Activated CD4-positive, alpha-beta T cell treated with anti-CD3 and anti-CD28 coated beads, Interleukin-2, amount 50 U/mL, for 1 hour (primary cell): ENCODE measurements around the gene ZBTB12.

Experiments
- DNase-seq: peaks from one replicate; pipeline ENCODE4 v3.0.0-alpha.2; 2020

The ZBTB12 gene

DNA sequence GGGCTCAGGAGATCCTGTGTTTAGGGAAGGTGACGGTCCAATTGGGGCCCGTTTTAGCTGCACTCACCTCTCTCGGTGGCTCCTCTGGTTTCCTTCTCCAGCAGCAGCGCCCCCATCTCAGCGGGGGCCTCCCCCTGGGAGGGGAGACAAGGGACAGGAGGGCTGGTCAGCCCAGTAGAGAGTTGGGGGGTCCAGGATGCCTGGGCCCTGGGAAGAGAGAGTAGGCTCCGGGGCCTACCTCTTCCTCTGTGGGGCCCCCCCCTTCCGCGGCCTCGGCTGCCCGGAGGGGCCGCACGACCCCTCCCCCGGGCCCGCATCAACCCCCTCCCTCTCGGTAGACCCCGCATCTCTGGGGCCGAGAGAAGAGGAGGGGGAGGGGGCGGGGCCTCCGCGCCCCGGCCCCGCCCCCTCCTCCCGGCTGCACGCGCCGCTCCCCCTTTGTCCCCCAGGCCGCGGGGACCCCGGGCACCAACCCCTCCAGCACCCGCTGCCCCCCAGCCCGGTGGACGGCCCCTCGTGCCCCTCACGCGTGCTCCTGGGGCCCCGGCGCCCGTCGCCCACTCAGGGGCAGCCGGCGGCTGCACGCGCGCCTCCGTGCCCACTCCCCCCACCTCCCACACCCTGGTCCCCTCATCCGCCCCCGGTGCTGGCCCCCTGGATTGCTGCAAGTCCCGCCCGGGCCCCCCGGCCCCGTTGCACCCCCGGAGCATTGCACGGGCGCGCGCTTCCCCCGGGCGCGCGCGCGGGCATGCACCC lies 4.9 kb downstream of the ZBTB12 start:
- no peak for DNase-seq

DNA sequence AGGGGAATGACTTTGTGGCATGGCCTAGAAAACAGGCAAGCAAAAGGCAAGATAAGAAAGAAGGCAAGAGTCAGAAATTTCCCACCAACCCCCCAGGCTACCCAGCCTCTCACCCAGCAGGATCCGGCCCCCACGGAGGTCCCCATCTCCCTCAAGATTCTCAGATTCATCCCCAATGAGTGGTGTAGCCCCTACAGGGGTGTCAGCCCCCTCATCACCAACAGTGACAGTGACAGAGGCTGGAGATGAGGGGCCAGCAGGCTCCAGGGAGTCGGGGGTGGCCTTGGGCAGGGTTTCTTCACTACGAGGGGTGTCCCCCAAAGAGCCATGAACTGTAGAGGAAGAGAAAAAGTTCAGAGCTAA lies 5.4 kb downstream of the ZBTB12 start:
- no peak for DNase-seq

DNA sequence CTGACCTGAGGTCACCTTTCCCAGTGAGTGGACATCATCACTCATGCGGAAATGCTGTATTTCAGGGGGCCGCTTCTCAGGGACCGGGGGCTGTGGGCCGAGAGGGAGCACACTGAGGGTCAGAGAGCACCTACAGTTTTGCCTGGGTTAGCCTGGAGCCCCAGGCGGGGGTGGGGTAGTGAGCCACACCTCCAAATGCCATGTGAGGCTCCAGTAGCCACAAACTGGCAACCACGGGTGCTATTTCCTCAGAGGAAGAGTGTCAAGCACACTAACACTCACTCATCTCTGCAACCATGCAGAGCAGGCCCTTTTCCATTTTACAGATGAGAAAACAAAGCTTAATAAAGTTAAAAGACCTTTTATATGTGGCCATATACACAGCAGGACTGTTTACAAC lies 9.1 kb downstream of the ZBTB12 start:
- no peak for DNase-seq

DNA sequence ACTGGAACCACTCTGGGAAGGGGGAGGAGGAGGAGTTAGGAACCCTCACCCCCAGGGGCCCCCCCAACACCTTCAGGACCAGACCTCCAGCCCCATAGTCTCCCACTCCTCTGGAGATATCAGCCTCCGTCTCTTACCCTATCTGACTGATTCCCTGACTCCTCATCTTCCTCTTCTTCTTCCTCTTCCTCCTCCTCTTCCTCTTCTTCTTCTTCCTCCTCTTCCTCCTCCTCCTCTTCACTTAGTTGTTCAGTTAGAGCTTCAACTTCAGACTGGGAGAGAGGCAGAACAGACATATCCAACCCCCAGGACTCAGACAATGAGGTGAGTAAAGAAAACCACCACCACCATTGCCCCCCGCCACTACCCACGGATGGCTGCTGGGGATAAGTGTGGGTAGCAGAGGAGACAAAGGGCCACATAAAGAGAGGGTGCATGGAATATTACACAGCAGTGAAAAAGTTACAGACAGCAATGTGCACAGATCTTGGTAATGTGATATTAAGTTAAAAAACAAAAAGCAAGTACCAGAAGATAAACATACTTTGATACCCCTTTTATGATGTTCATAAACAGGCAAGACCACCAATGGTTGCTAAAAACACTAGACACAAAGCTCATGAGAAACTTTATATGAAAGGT lies 12.4 kb downstream of the ZBTB12 start:
- DNase-seq: no peak

DNA sequence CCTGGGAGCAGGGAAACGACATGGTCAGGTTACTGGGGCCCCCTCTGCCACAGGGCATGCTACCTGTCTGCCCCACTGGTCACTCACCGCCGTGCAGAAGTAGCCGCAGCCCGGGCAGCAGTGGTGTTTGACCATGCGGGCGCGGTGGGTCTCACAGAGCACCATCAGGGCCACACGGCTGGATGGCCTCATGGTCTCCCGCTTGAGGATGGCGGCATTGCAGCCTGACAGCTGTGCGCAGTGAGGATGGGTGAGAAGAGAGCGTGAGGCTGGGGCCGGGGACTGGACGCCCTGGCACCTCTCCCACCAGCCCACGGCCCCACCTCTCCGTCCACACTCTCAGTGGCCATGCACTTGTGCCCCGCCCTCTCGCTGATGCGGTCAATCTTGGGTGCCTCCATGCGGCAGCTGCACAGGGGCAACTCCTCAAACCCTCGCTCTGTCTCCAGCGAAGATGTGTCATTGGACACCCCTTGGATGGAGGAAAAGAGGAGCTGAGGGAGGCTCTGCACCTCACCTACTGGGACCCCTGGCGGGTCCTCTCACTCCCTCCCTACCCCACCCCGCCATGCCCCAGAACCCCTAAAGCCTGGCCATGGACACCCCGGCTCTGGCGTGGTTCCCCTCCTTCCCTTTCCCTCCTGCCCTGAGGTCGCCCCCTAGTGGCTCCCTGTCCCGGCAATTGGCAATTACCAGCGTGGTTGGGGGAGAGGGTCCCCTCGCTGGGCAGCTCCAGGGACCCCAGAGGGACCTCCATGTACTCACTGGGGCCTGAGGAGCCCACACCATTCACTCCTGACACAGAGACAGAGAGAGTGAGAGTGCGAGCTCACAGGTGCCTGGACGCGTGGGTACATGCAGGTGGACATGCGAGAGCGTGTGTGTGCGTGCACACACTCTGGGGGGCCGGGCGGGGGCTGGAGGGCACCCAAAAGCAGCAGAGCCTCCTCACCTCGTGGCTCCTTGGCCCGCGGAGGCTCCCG lies 13.3 kb downstream of the ZBTB12 start:
- DNase-seq: peak; percentile 58

DNA sequence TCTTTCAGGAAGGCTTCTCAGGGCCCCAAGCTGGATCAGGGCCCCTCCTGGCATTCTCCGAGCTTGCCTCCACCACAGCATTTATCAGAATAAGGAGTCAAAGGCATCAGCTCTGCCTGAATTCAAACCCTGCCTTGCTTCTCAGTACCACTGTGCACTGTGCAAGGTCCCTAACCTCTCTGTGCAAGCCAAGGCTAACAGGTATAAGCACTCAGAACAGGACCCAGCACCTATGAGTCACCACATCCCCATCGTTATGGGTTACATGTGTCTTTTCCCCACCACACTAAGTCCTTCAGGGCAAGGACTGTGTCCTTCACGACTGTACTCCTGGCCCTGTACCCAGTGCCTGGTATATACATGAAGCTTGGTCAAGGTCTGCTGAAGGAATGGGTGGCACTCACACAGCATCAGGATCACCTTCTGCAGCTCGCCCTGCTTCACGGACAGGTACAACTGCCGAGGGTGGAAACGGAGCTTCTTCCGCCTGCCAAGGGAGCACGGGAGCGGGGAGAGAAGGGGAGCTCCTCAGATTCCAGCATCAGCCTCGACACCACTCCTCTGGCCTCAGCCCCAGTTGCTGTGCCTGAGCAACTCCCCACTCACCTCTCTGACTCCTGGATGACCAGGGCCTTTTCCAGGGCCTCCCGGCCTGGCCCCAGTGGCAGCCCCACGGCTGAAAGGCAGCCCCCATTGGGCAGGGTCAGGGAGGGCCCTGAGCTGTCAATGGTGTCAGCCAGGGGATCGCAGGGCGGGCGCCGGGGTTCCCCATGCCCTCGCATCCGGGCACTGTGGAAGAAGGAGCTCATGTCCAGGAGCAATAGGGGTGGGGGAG lies 14.5 kb downstream of the ZBTB12 start:
- no peak for DNase-seq

DNA sequence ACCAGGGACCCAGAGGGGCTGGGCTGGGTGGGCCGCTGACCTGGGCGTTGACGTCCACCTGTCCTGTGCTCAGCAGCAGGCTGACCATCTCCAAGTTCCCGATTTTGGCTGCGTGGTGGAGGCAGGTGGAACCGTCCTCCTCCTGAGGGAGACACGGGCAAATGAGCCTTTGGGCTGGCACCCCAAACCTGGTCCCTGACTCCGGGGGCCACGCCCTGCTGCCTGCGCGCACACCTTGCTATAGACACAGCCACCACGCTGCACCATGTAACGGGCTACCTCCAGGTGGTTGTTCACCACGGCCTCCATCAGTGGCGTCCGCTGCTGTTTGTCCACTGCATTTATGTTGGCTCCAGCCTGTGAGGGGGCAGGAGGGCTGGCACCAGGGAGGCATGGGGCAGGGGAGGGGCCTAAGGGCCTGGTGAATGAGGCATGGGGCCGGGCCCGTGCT lies 15.3 kb downstream of the ZBTB12 start:
- no peak for DNase-seq

DNA sequence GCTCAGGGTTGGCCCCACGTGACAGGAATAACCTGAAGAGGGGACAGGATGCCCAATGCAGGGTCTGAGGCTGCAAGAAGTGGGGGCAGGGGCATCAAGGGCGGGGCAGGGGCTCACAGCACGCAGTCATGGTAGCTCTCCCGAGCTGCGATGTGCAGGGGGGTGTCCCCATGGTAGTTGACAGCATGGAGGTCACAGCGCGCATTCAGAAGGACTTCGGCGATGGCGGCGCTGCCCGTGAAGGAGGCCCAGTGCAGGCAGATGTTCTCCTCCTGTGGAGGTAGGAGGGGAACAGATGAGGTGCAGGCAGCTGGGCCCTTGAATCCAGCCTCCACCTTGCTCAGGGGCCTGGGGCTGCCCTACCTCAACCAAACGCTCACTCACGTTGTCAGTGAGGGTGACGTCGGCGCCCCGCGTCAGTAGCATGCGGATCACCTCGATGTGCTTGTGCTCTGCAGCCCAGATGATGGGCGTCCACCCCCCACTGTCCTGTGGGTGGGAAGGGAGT lies 17.3 kb downstream of the ZBTB12 start:
- DNase-seq: no peak

DNA sequence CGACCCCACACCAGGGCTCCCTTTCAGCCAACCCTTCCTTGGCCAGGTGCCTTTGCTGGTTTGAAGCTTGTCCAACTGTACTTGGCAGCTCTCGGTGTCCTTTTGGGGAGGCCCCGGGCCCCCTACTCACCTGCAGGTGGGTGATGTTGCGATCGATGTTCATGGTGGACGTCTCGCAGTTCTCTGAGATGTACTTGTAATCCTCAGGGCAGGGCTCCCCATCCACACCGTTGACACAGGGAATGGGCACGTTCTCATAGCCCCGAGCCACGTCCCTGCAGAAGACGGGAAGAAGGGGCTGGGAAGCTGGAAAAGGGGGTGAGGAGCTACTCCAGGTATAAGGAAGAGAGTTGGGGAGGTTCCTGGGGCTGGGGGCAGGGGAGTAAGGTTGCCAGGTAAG lies 18.2 kb downstream of the ZBTB12 start:
- no peak for DNase-seq

DNA sequence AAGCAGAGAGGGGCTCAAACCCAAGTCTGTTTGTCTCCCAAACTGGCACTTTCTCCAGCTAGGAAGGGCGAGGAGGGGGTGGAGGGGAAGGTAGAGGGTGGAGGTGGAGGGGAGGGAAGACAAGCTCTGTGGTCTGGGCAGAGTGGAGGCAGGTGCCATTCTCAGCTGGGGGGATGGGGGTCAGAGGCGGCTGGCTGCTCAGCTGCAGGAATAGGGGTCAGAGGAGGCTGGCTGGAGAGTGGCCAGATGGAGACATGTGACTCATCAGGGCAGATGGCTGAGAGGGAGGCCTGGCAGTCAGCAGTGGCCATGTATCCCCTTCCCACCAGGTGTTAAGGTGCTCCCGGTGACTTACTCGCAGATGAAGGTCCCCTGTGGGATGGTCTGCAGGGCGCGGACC lies 19.5 kb downstream of the ZBTB12 start:
- no peak for DNase-seq

DNA sequence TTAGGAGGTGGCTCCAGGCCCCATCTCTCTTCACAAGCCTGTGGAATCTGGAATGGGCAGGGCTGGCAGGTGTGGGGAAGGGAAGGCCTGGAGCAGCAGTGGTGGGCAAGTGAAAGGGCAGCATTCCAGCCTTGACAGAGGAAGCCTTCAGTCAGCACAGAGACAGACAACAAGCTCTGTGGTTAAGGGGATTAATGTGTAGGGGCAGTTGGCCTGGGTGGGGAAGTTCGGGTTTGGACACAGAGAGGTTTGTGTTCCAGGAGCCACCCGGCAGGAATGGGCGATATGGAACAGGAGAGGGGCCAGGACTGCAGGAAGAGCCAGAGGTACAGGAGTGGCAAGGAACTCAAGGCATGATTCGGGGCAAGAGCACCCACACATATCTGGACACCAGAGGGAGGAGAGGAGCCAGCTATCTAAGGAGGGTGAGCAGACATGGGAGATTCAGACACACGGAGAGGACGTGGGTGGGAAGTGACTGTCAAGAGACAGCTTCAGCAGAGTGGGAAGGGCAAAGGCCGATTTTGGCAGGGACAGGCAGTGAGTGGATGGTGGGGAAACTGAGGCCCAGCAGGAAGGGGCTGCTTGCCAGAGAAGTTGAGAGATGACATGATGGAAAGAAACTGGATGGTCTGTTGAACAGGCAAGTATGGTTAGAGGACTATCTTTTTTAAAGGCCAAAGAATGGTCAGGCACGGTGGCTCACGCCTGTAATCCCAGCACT lies 20.6 kb downstream of the ZBTB12 start:
- DNase-seq: no peak

DNA sequence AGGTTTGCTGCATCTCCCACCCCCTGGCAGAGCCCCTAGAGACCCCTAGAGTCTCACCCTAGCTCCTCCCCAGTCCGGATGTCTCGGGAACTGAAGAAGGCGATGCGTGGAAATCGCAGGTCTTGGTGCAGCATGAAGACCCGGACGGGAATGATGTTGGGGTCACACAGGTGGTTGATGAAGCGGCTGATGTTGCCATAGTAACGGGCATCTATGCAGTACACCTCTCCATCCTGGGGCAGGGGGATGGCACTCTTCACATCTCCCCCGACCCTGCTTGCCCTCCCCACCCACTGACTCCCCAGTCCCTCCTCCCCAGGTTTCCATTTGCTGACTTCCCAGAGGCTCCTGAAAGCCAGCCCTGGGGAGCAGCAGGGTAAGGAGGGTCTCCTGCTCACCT lies 21.3 kb downstream of the ZBTB12 start:
- DNase-seq: no peak

DNA sequence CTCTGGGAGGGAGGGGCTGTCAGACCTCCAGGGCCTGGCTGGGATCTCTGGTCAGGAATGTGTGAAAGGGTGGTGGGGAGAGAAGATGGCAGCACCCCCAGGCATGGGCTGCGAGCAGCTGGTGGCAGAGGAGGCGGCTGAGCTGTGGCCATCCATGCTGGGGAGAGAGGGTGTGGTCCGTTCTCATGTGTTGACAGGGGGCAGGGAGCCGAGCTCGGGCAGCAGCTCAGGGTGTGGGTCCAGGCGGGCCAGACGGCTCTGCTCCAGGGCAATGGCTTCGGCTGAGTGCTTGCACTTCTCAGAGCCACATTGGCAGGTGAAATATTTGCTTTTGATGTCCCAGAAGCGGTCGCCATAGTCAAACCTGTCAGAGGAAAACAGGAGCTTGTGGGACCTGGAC lies 22.0 kb downstream of the ZBTB12 start:
- no peak for DNase-seq

DNA sequence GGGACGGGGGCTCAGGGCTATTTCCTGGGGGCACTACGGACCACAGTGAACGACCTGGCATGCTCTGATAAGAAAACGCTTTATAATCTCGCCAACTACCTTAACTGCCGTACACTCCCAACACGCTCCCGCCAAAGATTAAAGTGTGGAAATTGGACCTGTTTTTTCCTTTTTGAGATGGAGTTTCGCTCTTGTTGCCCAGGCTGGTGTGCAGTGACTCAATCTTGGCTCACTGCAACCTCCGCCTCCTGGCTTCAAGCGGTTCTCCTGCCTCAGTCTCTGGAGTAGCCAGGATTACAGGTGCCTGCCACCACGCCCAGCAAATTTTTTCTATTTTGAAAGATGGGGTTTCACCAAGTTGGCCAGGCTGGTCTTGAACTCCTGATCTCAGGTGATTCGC lies 22.7 kb downstream of the ZBTB12 start:
- no peak for DNase-seq

DNA sequence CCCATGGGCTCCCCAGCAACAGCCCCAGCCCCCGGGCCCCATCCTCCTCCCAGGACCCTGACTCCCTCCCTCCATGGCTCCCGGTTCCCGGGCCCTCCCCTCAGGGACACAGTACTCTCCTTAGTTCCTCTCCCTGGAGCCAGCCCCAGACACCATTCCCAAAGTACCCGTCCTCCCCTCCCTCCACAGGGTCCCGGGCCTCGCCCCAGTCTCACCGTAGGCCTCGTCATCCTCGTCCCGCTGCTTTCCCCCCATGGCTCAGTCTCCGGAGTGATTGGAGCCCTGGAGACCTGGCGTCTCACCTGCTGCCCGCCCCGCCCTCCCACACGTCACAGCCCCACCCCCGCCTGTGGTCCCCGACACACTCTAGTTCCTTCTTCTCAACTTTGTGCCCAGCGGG lies 23.2 kb downstream of the ZBTB12 start, which contains the start of gene SLC44A4:
Gene SLC44A4 (minus strand): TSS at position 272 of the 400 bp plus-strand sequence. CDS start 17 bp downstream, at position 255.
- DNase-seq: no peak

DNA sequence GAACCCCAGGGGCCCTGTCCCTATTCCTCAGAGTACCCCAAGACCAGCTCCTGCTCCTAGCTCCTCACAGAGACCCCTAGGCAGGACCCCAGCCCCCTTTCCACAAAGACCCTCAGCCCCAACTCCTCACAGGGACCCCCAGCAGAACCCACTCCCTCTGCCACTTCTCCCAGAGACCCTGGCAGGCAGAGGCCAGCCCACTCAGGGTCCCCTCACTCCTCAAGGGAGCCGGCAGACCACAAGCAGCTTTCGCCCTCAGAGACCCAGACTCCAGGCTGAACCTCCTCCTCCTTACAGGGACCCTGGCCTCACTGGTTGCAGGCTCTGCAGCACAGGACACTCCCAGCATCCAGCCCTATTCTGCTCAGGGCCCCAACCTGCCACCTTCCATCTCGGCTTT lies 23.7 kb downstream of the ZBTB12 start:
- no peak for DNase-seq

DNA sequence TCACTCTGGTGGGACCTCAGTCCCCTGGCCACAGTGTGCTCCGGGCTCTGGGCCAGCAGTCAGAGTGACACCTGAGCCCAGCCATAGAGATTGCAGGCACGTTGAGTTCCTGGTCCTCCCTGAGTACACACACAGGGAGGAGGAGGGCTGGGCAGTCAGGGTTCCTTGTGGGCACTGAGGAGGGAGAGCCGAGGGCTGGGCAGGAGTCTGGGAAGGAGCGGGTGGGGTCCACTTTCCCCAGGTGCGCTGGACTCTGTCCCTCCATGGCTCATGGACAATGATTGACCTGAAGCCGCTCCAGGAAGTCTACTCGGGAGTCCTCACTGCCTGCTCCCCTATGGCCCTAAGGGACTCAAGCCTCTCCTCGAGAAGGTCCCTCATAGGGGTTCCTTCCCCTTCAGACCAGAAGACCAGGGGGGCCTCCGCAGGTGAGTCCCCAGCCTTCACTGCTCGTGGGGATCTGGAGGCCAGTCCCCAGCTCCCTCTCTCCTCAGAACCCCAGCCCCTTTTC lies 24.2 kb downstream of the ZBTB12 start:
- DNase-seq: no peak

DNA sequence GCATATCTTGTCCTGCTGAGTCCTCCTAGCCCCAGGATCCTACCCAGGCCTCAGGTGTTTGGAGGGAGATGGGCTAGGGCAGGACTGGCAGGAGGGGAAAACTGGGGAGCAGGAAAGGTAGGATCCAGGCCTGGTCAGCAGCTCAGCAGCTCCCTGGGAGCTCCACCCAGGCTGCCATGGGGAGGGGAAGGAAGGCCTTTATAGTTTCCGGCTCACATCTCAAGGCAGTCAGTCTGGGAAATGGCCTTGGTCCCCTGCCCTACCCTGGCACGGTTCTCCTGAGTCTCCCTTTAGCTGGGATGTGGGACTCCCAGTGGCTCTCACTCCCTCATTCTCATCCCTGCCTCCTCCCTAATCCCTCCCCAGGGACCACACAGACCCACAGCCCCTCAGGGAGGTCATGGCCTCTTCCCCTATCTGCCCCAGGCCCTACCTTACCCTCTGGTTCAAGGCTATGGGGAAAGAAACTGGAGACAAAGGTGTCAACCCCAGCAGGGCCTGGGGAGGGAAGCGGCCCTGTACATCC lies 24.7 kb downstream of the ZBTB12 start:
- DNase-seq: no peak

DNA sequence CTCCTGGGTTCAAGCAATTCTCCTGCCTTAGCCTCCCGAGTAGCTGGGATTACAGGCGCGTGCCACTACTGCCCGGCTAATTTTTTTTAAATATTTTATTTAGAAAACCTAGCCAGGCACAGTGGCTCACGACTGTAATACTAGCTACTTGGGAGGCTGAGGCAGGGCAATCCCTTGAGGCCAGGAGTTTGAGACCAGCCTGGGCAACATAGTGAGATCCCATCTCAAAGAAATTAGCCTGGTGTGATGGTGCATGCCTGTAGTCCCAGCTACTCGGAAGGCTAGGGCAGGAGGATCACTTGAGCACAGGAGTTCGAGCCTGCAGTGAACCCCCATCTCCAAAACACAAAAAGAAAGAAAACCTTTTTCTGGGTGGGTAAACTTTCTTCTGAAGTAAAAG lies 25.5 kb downstream of the ZBTB12 start:
- no peak for DNase-seq

DNA sequence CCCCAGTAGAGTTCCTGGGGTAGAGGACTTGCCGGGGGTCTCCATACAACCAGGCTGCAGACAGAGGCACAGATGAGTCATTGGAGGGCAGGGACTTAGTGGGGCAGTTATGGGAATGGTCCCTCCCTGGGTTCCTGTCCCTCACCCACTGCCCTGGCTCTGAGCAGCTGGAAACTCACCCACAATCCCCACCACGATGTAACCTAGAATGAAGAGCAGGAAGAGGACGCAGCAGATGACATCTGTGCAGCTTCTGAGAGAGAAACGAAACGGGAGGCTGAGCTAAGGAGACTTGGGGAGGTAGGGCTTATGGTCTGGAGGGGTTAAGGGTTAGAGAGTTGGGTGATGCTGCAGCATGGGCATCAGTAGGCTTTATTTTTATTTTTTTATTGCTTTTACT lies 26.0 kb downstream of the ZBTB12 start:
- DNase-seq: no peak
